ENCODE measurements around the gene NES.
"Not testable (repeated sequence)": the region's sequence is repeated elsewhere in the genome, so short reads cannot be mapped to it uniquely, and the experiment has no call there.

NES gene

DNA sequence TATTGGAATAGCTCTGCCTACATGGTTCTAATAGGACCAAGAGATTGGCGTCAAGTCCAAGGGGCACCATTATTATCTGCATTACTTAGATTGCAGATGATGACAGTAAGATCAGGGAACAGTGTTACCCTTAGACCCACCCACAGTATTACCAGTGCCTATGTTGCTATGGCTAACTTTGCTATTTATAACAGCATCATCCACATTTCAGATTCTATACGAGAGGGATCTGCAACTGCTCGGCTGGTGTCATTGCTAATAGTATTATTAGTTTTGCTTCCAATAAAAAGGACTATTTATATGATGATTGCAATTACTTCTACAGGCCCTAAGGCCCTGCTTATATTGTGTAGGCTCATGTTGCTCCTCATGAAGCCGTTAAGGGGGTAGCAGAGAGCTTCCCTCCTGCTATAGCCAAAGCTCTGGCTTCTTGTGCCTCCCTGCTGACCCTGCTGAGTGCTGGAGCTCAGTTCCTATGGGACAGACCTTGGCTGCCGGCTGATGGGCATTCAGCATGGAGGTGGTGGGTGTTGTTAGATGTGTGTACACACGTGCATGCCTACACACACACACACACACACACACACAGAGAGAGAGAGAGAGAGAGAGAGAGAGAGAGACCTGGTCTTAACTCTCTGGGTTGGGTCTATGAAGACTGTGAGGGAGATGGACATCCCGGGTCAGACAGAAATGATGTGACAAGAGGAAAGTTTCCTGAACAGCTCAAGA lies 34.0 kb downstream of the NES start:
- DNase-seq: no peak

DNA sequence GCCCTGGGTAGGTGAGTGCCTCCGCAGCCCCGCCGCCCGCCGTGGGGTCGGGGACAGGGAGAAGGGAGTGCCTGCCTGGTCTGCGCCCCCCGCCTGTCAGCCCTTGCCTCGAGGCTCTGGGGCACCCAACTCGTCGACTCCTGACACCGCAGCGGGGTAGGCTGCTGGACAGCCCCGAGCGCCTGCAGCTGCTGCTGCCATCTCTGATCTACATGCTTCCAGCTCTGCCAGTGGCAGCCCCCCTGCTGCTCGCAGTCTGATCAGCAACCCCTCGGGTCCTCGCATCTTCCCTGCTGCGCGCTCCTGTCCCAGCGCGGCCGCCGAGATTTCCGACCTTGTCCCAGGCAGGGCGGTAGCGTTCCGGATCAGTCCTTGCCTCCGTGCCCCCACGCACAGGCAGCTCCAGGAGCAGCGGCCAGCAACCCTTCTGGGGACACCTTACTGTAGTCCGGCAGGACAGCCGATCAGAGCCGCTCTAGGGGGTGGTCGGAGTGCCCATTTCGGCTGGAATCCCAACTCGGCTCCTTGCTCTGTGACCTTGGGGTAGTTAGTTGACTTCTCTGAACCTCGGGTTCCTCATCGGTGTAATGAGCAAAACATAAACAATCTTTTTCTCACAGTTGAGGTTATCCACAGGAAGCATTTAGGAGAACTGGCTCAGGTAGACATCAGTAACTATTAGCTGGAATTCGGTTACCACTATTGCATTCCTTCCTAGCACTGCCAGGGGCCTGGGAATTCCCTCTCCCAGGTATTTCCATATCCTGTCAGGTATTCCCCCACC lies 34.8 kb downstream of the NES start:
- DNase-seq: no peak

DNA sequence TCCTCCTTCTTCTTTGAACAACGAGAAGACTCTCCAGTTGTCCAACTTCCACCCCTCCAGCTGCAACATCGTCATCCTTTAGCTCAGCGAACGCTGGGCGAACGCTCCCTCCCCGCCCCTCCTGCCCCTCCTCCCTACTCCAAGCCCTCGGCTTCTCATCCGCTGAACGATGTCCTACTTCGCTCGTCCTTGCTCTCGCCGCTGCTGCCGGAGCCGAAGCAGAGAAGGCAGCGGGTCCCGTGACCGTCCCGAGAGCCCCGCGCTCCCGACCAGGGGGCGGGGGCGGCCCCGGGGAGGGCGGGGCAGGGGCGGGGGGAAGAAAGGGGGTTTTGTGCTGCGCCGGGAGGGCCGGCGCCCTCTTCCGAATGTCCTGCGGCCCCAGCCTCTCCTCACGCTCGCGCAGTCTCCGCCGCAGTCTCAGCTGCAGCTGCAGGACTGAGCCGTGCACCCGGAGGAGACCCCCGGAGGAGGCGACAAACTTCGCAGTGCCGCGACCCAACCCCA lies 35.4 kb downstream of the NES start, which contains the start of gene BCAN:
Gene BCAN (plus strand): TSS at position 357 of the 504 bp plus-strand sequence. CDS start 3,938 bp downstream, outside the sequence.
- DNase-seq: no peak

DNA sequence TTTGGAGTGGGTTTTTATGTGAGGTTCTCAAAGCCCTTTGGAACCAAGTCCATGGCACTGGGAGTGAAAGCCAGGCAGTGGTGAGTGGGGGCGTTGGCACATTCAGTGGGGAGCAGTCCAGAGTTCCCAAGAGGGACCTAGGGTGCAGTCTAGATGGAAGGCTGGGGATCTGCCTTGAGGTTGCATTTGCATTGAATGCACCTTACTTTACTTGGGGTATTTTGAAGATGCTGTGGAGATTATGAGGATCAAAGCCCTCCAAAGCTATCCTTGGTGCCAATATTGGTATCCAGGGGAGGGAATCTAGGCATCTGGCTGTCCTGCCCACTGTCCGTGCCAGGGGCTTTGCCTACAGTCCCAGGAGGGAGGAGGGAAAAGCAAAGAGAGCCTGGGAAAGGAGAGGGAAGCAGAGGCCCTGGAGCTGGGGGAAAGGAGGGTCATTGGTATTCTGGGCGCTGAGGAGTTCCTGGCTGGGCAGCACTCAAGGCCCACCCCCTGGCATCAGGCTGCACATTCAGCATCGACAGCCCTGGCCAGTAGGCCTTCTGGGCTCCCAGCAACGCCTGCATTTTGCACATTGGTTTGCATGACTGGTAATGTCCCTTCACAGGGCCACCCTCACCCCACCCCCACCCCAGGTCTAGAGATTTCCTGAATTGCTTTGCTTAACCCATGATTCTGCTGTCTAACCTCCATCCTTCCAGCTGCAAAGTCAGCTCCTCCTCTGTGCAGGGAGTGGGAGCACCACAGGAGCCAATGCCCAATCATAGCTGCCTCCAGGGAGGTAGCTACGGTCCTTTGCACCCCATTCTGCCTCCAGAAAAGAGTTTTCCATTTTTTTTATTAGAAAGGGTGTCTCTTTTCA lies 36.1 kb downstream of the NES start:
- DNase-seq: no peak

DNA sequence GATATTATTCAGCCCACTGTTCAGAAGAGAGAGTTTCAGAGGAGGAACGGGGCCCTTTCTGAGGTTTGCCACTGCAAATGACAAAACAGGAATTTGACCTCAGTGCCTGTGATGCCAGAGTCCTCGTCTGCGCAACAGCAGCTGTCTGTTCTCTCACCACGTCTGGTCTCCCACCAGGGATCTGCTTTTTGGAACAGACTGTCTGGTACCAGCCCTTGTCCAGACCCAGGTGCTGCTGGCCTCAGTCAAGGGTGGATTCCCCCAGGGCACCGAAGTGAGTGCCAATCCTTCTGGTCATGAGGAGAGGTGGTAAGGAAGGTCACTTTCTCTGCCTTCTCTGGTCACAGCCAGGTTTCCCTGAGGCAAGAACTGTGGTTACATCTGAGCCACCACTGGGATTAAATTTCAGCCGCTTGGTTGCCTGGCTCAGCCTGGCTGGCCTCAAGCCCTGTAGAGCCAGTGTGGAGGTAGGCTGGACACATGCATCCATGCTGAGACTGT lies 37.6 kb downstream of the NES start:
- no peak for DNase-seq

DNA sequence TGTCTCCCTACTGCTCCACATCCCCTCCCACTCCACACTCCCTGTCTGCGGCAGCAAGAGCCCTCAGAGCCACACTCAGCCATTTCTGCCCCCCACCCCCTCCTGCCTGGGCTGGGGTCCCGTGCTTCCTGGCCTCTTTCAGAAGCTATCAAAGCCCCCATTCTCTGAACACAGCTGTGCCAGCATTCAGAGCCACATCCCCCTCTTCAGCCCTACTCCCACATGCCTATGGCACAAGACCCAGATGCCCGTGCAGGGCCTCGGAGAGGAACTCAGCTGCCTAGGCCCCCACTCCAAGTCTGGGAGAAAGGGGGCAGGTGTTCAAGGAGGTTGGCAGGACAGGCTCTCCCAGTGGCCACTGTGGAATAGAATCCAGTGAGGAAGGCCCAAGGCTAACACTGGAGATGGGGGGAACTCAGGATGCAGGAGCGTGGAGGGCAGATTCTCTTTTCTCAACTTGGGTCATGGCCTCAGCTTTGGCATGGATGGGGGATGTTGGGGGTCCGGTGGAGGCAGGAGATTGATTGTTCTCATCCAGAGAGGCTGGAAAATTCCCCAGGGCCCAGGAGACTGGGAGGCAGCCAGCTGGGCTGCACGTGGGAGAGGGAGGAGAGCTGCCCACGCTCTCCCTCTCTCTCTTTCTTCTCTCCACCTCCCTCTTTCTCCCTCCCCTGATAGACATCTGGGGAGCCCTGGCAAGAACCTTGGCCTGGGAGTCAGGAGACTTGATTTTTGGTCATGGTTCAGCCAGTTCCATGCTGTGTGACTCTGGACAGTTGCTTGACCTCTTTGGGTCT lies 38.8 kb downstream of the NES start:
- DNase-seq: no peak

DNA sequence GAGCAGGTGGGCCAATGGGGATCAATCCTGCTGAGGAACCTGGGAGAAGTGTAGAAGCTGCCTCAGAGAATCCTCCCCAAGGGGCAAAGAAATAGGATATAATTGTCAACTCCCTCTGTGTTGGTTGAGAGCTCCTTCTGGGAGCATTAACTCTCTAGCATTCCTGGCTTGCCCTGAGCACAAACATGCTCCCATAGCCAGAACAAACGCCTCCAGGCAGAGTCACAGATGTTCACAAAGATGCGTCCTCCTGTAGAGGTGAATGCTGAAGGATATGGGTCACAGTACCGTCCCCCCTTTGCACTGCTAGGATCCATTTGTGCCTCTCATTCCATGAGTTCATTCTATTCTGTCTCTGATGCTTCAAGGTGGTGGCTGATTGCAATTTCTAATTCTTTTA lies 44.9 kb downstream of the NES start:
- DNase-seq: no peak

DNA sequence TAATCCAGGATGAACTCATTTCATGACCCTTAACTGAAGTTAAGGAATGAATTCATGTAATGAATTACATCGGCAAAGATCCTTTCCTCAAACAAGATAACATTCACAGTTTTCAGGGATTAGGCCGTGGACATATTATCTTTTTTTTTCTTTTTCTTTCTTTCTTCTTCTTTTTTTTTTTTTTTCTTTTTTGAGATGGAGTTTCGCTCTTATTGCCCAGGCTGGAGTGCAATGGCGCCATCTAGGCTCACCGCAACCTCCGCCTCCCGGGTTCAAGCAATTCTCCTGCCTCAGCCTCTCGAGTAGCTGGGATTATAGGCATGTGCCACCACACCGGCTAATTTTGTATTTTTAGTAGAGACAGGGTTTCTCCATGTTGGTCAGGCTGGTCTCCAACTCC lies 46.1 kb downstream of the NES start:
- DNase-seq: not testable (repeated sequence)

DNA sequence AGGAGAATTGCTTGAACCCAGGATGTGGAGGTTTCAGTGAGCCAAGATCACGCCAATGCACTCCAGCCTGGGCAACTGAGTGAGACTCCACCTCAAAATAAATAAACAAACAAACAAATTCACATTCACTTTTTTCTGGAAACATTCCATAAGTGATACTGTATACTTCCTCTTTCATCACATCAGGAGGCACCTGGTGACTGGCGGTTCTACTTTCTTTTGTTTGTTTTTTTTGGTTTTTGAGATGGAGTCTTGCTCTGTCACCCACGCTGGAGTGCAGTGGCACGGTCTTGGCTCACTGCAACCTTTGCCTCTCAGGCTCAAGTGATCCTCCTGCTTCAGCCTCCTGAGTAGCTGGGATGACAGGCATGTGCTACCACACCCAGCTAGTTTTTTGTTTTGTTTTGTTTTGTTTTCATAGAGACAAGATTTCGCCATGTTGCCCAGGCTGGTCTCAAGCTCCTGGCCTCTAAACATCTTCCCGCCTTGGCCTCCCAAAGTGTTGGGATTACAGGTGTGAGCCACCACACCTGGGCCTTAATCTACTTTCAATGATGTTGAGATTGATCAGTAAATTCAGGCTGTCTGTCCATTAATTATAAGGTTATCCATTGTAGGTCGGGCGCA lies 47.3 kb downstream of the NES start:
- DNase-seq: no peak

DNA sequence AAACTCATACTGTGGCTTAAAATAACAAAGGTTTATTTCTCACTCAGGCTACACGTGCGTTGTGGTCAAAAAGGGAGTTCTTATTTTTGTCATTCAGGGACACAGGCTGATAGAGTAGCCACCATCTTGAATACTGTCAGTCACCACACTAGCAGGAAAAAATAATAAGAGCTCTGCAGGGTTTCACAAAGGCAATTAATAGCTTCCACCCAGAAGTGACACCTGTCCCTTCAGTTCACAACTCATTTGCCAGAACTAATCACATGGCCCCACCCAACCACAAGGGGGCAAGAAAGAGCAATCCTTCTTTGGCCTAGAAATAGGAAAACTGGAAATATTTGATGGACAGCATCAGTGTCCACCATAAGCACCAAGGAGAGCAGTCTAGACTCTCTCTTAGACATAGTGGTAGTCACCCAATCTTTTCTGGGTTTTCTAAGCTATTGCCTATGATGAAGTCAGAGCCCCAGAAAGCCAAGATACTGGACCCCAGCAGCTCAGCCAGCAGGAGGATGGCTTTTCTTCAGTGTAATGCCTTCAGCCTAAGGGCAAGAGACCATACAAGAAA lies 49.8 kb downstream of the NES start:
- peak; percentile 87 for DNase-seq

DNA sequence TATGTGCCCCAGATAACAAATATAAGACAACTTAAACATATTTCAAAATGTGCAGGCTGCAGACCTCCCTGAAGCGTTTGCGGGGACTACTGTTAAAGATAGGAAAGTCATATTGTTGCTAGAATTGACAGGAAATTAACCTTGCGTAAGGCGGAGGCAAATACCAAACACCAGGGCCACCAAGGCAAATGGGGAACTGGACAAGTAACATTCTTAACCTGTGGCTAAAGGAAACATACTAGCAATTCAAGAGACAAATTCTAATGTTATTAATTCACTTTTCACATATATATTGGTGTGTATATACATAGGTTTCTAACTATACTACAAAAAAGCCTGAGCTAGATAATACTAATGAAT lies 51.1 kb downstream of the NES start:
- DNase-seq: no peak

DNA sequence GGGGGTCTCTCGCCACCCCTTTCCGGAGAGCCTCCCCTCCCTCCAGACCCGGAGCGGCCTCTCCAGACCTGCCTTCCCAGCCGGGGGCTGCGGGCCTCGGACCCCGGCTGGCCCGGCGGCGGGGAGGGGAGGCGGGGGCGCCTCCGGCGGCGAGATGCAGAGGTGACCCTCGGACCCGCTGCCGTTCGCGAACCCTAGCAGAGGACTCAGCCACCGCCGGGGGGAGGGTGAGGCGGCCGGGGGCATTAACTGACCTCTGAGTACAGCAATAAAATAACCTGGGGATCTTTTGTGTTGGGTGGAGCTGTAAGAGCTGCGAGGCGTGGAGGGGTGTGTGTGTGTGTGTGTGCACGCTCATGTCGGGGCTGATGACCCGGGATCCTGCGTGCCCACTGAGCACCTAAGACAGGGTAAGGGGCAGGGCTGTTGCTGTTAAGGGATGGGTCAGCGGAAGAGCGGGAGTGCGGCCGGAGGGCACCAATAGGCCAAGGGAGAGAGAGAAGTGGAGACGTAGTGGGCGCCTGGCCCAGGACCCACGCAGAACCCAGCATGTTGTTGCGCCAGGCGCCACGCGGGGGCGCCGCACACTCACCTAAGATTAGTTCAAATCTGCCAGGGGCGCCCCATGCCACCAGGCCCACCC lies 51.6 kb downstream of the NES start:
- DNase-seq: peak; percentile 76

DNA sequence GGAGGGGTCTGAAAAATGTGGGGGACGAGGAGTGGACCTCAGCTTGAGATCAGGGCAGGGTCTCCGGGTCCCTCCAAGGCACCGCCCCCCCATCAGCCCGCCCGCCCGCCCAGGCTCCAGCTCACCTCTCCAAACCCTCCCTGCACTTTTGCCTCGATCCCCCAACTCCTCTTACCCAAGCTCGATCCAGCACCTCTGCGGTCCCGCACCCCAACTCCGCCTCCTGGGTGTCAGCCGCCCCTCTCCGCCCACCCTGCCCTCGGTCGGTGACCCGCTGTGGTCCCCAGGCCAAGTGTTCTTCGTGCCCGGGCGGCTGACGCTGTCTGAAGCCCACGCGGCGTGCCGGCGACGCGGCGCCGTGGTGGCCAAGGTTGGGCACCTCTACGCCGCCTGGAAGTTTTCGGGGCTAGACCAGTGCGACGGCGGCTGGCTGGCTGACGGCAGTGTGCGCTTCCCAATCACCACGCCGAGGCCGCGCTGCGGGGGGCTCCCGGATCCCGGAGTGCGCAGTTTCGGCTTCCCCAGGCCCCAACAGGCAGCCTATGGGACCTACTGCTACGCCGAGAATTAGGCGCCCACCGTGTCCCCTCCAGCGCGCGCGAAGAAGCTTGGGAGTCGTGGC lies 52.3 kb downstream of the NES start:
- DNase-seq: no peak

DNA sequence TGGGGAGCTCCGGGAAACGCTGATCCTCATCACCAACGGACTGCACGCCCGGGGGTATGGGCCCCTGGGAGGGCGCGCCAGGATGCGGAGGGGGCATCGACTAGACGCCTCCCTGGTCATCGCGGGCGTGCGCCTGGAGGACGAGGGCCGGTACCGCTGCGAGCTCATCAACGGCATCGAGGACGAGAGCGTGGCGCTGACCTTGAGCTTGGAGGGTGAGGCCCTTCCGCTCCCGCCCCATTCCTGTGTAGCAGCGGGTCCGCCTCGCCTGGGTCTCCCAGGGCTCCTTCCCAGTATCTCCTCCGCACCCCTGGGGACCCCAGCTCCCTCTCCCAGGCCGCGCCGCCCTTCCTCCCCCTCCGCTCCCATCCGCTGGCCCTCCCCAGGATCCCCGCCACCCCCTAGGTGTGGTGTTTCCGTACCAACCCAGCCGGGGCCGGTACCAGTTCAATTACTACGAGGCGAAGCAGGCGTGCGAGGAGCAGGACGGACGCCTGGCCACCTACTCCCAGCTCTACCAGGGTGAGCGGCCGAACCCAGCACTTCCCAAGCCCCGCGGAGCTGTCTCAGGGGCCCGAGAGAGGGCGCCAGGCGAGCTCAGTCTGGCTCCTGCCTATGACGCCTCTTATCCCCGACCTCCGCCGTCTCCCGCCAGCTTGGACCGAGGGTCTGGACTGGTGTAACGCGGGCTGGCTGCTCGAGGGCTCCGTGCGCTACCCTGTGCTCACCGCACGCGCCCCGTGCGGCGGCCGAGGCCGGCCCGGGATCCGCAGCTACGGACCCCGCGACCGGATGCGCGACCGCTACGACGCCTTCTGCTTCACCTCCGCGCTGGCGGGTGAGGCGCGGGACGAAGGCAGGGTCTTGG lies 53.0 kb downstream of the NES start:
- peak; percentile 70 for DNase-seq

DNA sequence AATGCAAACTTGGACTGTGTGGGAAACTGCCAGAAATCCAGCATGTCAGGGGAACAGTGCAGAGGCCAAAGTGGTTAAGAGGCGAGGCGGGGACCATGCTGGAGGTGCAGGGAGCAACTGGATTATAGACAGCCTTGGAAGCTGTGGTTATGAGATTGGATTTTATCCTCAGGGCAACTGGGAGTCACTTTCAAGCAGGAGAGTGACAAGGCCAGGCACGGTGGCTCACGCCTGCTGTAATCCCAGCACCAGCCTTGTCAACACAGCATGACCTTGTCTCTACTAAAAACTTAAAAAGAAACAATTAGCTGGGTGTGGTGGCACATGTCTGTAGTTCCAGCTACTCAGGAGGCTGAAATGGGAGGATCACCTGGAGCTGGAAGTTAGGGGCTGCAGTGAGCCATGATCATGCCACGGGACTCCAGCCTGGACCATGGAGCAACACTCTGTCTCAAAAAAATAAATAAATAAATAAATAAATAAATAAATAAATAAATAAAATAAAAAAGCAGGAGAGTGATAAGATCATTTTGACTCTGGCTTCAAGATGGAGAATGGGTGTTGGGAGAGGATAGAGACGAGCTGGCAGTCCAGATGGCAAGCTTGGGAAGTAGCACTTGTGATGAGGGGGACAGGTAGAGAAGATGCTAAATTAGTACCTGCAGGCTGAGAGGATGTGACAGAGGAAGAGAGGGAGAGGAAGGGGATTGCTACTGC lies 54.5 kb downstream of the NES start:
- DNase-seq: no peak

DNA sequence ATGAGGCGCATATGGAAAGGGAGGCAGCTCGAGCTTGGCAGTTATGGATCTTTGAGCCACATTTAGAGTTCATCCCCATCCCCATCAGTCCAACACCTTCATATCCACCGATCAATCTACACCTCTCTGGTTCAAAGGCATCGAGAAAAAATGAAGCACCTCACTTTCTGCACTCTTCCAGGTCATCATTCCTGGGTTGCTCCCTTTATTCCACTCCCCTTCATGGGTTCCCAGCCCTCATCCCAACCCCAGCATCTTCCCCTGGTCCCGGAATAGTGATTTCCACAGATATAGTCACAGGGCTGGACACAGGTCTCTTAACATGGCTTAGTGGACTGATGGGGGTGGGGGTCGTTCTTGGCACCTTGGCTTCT lies 57.6 kb downstream of the NES start:
- no peak for DNase-seq

DNA sequence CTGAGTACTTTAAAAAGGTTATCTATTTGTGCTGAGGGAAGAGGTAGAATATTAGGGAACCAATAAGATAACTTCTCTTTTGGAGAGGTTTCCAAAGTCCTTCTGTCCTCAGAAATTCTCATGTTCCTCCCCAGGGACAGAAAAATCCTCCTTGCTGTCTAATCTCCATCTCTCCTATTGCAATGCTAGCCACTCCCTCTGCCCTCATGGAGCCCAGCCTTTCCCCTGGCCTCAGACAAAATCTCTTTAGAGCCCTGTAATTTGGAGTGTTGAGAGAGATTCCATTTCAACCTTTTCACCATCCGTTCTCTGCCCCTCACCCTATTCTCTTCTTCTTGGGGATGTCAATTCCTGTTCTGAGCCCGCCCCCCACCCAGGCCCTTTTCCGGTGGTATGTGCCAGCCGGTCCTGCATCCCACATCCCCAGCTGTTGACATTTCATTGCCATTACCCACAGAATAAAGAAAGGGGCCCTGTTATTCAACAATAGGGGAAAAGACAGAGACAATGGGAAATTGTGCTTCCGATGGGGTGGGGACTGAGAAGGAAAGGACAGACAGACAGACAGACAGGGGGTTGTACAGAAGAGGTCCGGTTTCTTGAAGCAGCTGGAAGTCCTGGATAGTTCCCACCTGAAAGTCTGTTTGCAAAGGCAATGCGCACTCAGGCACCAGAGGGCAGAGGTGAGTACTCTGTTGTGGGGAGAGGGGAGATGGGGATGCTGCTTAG lies 58.2 kb downstream of the NES start, which contains the start of gene HAPLN2:
Gene HAPLN2 (plus strand): TSS at position 563 of the 729 bp plus-strand sequence. CDS start 4,076 bp downstream, outside the sequence.
- peak; percentile 83 for DNase-seq

All from NCI-H1694 treated with DMSO at 0.1 percent for 48 hours (cell line).